GM18951 (cell line): ENCODE results near the gene HEATR5A.
"Not testable (repeated sequence)": the region's sequence is repeated elsewhere in the genome, so short reads cannot be mapped to it uniquely, and the experiment has no call there.

Source experiments
- POLR2A ChIP-seq: IDR thresholded peaks from 4 replicates; pipeline ENCODE4 v1.6.1; 2011; ENCODE audit warnings: mild to moderate bottlenecking; ENCODE audit not compliant: insufficient read length, insufficient read depth; ENCODE audit errors: extremely low read depth
- in situ Hi-C: fragments of 300-500 bp; cut with MboI; formaldehyde crosslinking; loops from one replicate; pipeline ENCODE4 v1.12.0; 2022; ENCODE audit warnings: low sequenced_read_pairs, mixed read lengths, inconsistent platforms; ENCODE audit not compliant: unreplicated experiment

Gene HEATR5A

DNA sequence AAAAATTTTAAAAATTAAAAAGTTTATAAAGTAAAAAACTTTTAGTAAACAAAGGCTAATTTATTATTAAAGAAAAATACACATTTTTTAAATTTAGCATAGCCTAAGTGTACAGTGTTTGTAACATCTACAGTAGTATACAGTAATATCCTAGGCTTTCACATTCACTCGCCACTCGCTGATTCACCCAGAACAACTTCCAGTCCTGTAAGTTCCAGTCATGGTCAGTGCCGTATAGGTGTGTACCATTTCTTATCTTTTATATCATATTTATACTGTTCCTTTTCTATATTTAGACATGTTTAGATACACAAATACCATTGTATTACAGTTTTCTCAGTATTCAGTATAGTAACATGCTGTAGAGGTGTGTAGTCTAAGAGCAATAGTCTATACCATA lies 28.9 kb downstream of the HEATR5A start:
- in situ Hi-C loops = no loop called here

DNA sequence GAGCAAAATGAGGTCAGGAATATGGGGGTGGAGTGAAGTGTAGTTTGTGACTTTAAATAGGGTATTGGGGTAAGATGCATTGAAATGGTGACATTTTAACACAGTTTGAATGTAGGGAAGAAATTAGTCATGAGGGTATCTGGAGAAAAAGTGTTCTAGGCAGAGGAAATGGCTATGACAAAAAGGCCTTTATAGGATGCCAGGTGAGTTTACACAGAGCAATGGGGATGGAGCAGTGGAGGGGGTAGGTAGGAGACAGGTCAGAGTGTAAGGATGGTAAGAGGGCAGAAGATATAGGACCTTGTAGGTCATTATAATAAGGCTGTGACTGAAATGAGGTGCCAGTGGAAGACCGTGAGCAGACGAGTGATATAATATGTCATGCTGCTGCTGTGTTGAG lies 30.4 kb downstream of the HEATR5A start:
- TF ChIP-seq POLR2A = no peak
- in situ Hi-C loops = no loop called here

More for the DNA sequence above, 28.9 kb downstream of the HEATR5A start:
- TF ChIP-seq POLR2A = no peak

GRCh38 chr14:31388687-31389413 lies 31.5 kb downstream of the HEATR5A start:
- TF ChIP-seq POLR2A = no peak
- in situ Hi-C loops = no loop called here

GRCh38 chr14:31387091-31387490 lies 33.3 kb downstream of the HEATR5A start:
- in situ Hi-C loops = no loop called here
- TF ChIP-seq POLR2A = no peak

GRCh38 chr14:31386271-31386670 lies 34.1 kb downstream of the HEATR5A start:
- in situ Hi-C loops = no loop called here
- no peak for TF ChIP-seq POLR2A

- TF ChIP-seq POLR2A = no peak
- in situ Hi-C loops = no loop called here
Measured at GRCh38 chr14:31382221-31382620, 38.1 kb downstream of the HEATR5A start.

DNA sequence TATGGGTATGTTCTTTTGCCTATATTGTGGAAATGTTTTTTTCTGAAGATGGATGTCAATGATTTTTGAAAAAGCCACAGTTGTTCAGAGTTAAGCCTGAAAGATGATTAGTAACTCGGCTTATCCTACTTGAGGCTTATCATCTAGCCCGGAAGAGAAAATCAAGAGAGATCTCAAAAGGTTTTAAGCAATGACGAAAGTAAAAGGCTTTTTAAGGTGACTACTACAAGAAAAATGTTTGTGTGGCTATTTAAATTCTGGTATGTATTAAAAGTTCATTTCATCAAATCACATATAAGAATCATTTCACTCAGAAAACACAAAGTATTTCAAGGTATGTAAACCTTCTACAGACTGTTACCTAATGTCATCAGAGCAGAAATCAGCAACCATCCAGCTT lies 40.2 kb downstream of the HEATR5A start:
- no peak for TF ChIP-seq POLR2A
- in situ Hi-C loops = no loop called here

GRCh38 chr14:31379125-31379947 lies 41.0 kb downstream of the HEATR5A start:
- in situ Hi-C loops = not testable (repeated sequence)

DNA sequence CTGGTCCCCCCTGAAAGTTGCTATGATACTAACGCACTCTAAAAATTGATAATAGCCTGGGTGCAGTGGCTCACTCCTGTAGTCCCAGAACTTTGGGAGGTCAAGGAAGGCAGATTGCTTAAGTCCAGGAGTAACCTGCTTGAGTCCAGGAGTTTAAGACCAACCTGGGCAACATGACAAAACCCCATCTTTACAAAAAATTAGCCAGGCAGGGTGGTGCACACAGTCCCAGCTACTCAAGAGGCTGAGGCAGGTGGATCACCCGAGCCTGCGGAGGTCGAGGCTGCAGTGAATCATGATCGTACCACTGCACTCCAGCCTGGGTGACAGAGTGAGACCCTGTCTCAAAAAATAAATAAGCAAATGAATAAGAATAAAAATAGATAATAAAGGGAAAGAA lies 42.9 kb downstream of the HEATR5A start:
- no peak for TF ChIP-seq POLR2A
- in situ Hi-C loops = no loop called here

GRCh38 chr14:31371646-31372045 lies 48.7 kb downstream of the HEATR5A start:
- no peak for TF ChIP-seq POLR2A
- in situ Hi-C loops = no loop called here

- in situ Hi-C loops = no loop called here
- TF ChIP-seq POLR2A = no peak
Measured at GRCh38 chr14:31363331-31364073, 56.8 kb downstream of the HEATR5A start.

- in situ Hi-C loops = no loop called here
- TF ChIP-seq POLR2A = no peak
Measured at GRCh38 chr14:31362746-31363145, 57.6 kb downstream of the HEATR5A start.

DNA sequence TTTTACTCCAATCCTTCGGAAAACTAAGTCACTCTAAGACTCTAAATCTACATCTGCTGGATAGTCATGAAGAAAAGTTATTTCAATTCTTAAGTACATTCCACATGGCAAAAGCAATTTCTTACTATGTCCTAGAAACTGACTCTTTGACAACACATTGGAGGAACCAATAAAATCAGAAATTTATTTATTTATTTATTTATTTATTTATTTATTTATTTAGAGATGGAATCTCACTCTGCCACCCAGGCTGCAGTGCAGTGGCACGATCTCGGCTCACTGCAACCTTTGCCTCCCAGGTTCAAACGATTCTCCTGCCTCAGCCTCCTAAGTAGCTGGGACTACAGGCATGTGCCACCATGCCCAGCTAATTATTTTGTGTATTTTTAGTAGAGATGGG lies 58.6 kb downstream of the HEATR5A start:
- in situ Hi-C loops = not testable (repeated sequence)

GRCh38 chr14:31360919-31361662 lies 59.3 kb downstream of the HEATR5A start:
- no peak for TF ChIP-seq POLR2A
- in situ Hi-C loops = no loop called here
